ENCODE results near the gene ELL.

The ELL gene

DNA sequence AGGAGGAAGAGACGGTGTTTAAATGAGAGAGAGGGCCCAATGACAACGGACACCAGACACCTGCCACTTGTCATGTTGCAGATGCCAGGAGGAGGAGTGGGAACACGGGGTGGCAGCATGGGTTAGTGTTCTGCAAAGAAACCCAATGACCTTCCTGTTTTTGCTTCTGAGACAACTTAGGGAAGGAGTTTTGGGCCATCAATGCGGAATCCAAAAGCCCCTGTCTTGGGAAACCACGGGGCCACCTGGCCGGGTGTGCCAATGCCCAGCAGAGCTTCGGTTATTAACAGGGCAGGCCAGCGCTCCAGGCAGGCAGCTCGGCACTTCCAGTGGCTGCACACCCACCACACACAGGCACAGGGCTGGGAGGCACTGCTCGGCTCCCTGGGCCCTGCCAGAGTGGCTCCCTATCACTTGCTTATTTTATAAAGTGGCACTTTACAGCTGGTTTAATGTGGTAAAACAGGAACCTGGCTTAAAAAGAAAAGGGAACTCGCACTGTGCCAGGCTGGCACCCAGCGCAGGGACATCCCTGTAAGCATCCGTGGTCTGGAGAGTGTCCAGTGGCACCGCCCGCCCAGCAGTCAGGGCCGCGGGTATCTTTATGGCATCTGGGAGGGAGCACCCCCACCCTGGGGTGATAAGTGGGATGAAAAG is 19.1 kb downstream of the ELL start:
- ChIA-PET POLR2A (ENCODE audit: low non-redundant PET) (interaction anchor here (0.8 kb wide), 1 partner anchor 69 kb away, joined by 3 read pairs; no protein-coding TSS in a partner anchor), CTCF (interaction anchor here (1.3 to 1.9 kb wide), 2 partner anchors 34 to 41 kb away, joined by 4 to 5 read pairs; no protein-coding TSS in a partner anchor)
- H3K27ac ChIP-seq = peak overlapping the region; percentile 60
- DNase-seq (ENCODE audit: low spot score) = no peak
- TF ChIP-seq, protein P1, sequence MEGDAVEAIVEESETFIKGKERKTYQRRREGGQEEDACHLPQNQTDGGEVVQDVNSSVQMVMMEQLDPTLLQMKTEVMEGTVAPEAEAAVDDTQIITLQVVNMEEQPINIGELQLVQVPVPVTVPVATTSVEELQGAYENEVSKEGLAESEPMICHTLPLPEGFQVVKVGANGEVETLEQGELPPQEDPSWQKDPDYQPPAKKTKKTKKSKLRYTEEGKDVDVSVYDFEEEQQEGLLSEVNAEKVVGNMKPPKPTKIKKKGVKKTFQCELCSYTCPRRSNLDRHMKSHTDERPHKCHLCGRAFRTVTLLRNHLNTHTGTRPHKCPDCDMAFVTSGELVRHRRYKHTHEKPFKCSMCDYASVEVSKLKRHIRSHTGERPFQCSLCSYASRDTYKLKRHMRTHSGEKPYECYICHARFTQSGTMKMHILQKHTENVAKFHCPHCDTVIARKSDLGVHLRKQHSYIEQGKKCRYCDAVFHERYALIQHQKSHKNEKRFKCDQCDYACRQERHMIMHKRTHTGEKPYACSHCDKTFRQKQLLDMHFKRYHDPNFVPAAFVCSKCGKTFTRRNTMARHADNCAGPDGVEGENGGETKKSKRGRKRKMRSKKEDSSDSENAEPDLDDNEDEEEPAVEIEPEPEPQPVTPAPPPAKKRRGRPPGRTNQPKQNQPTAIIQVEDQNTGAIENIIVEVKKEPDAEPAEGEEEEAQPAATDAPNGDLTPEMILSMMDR (conservative IDR thresholded peaks at IDR 0.05; ENCODE audit: low read depth) = no peak

DNA sequence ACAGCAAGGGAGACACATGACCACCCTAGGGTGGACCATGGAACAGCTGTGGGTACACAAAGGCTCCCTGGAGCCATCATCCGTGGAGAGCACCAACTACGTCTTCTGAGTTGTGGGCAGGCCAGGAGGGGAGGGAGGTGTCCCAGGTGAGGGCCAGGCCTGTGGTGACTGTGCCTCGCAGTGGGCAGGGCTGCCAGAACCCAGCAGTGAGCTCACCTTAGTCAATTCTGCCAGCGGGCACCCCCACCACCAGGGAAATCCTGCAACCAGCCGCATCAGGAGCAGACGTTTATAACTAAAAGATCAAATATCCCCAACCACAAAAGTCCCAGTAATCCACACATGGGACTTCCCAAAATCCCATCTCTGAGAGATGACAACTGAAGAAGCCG is 19.6 kb downstream of the ELL start:
- peak overlapping the region; percentile 60 for H3K27ac ChIP-seq
- DNase-seq (ENCODE audit: low spot score) = no peak
- POLR2A ChIA-PET (ENCODE audit: low non-redundant PET) = no interaction called here
- TF ChIP-seq, protein P1 (conservative IDR thresholded peaks at IDR 0.05; ENCODE audit: low read depth) = no peak
- CTCF ChIA-PET = interaction anchor here (1.3 to 1.9 kb wide), 2 partner anchors 34 to 41 kb away, joined by 4 to 5 read pairs; no protein-coding TSS in a partner anchor

DNA sequence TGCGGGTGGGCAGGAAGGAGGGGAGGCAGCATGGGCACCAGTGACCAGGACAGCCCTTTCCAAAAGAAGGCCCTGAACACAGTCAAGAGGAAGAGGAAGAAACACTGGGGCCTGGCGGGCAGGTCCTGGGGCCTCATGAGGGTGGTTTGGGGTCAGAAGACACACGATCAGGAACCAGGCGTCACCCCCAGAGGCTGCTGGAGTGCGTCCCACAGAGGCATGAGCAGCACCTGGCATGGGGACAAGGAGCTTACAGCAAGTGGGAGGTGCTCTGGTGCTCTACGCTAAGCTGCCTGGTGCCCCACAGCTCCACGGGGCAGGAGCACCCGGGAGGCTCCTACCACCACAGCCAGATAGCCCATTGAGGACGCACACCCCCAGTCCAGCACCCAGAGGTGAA is 20.0 kb downstream of the ELL start:
- TF ChIP-seq, protein P1 (conservative IDR thresholded peaks at IDR 0.05; ENCODE audit: low read depth) = no peak
- ChIA-PET CTCF (interaction anchor here (1.9 kb wide), 1 partner anchor 33 kb away, joined by 5 read pairs; no protein-coding TSS in a partner anchor), POLR2A (ENCODE audit: low non-redundant PET) (no interaction called here)
- H3K27ac ChIP-seq = peak overlapping the region; percentile 60
- DNase-seq (ENCODE audit: low spot score) = no peak

DNA sequence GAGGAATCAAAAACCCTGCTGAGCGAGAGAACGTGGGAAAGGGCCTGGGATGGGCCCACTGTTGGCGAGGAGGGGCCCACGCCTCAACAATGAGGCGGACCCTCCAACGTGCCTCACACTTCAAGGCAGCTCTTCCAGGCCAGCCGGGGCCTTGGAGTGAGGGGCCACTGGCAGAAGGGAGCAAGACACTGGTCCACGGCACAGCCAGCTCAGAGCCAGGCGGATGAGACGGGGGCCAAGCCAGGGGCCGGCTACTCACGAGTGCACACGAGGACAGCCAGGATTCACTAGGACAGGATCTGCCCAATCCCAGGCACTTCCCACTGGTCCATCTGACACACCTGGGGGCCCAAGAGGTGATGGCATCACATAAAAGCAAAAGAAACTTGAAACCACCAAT is 20.5 kb downstream of the ELL start:
- TF ChIP-seq, protein P1 (conservative IDR thresholded peaks at IDR 0.05; ENCODE audit: low read depth) = no peak
- ChIA-PET POLR2A (ENCODE audit: low non-redundant PET) (no interaction called here), CTCF (interaction anchor here (1.1 to 1.9 kb wide), 2 partner anchors 19 to 33 kb away, joined by 5 to 10 read pairs; no protein-coding TSS in a partner anchor)
- peak overlapping the region; percentile 60 for H3K27ac ChIP-seq
- no peak for DNase-seq (ENCODE audit: low spot score)

DNA sequence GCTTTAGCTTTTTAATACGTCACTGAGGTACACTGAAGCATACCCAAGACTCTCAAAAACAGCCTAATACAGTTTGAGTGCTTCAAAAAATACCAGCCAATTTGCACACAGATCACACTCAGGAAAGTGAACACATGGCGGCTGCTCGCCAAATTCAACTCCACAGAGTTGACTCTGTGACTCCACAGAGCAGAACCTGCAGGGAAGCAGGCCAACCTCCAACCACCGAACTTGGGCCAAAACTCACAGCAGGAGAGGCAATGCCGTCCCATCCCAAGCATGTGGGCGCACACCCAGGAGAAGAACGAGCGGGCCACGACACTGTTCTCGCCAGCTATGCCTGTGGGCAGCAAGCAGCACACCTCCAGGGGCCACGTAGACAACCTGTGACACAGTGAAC is 21.1 kb downstream of the ELL start:
- TF ChIP-seq, protein P1 (conservative IDR thresholded peaks at IDR 0.05; ENCODE audit: low read depth) = no peak
- DNase-seq (ENCODE audit: low spot score) = no peak
- ChIA-PET POLR2A (ENCODE audit: low non-redundant PET) (interaction anchor here (0.9 kb wide), 1 partner anchor 331 kb away, joined by 4 read pairs; the partner anchor contains the start of gene UPF1), CTCF (interaction anchor here (1.1 kb wide), 1 partner anchor 20 kb away, joined by 10 read pairs; no protein-coding TSS in a partner anchor)
- H3K27ac ChIP-seq = peak overlapping the region; percentile 60

DNA sequence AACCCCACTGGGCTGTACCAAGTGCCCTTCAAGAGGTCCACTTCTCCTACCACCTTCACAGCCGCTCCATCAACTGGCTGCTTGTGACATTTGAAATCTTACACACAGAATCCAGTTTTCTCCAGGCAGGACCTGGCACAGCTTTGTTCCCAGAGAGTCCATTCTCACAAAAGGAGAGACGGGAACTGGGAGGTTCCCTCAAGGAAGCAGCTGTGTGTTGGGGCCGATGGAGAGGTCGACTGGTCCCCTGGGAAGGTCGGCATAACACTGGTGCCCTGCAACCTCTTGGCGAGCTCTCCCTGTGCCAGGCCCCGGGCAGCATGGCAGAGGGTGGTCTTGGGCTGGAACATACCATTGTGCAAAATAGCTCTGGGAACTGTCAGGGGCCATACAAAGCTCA is 21.5 kb downstream of the ELL start:
- peak overlapping the region; percentile 60 for H3K27ac ChIP-seq
- ChIA-PET POLR2A (ENCODE audit: low non-redundant PET) (interaction anchor here (0.9 kb wide), 1 partner anchor 331 kb away, joined by 4 read pairs; the partner anchor contains the start of gene UPF1), CTCF (interaction anchor here (1.1 kb wide), 1 partner anchor 20 kb away, joined by 10 read pairs; no protein-coding TSS in a partner anchor)
- no peak for DNase-seq (ENCODE audit: low spot score)
- TF ChIP-seq, protein P1 (conservative IDR thresholded peaks at IDR 0.05; ENCODE audit: low read depth) = no peak

All from RWPE1 (cell line).